Measurements from ENCODE around the gene HTR3A.

The HTR3A gene

GRCh38 chr11:113982306-113982705, 7.4 kb downstream of the HTR3A start:
- no peak overlapping the region for H3K27ac ChIP-seq
- in situ Hi-C loops (cut with HindIII; ENCODE audit: low pct_ligation_motif_present, low sequenced_read_pairs) = no loop called here
- DNase-seq = no peak
- H3K4me3 ChIP-seq (ENCODE audit: low read depth, low read length) = no peak overlapping the region
- TF ChIP-seq CTCF (IDR thresholded peaks at IDR 0.05; ENCODE audit: low read depth, low read length, missing control alignments) = no peak
- no peaks in the 10 kb centered on the region for H3K36me3 ChIP-seq (replicated peaks)
- no peaks in the 10 kb centered on the region for H3K27me3 ChIP-seq (replicated peaks)

DNA sequence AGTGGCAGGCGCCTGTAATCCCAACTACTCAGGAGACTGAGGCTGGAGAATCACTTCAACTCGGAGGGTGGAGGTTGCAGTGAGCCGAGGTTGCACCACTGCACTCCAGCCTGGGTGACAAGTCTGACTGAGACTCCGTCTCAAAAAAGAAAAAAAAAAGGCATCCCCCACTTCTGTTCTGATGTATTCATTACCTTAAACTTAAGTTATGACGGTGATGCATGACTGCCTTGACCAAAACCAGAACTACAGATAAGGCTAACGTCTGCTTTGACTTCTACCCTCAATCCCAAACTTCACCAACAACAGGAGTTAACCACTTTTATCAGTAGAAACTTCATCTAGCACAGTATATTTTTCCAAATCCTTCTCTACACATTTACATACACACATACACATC, 9.9 kb downstream of the HTR3A start:
- no peak overlapping the region for H3K4me3 ChIP-seq (ENCODE audit: low read depth, low read length)
- in situ Hi-C loops (cut with HindIII; ENCODE audit: low pct_ligation_motif_present, low sequenced_read_pairs) = no loop called here
- no peak for DNase-seq
- H3K27me3 ChIP-seq (replicated peaks) = no peaks in the 10 kb centered on the region
- no peak for TF ChIP-seq CTCF (IDR thresholded peaks at IDR 0.05; ENCODE audit: low read depth, low read length, missing control alignments)
- H3K36me3 ChIP-seq (replicated peaks) = no peaks in the 10 kb centered on the region
- H3K27ac ChIP-seq = no peak overlapping the region

DNA sequence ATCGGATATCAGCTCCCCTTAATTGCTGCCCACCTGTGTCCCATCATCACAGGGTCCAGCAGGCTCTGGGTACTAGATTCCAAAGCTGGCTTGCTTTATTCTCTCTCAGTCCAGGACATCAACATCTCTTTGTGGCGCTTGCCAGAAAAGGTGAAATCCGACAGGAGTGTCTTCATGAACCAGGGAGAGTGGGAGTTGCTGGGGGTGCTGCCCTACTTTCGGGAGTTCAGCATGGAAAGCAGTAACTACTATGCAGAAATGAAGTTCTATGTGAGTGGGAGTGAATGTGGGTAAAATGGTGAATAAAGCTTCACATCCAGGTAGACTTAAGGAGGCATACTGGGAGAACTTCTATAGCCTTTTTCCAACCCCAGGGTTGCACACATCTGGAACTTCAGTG, 11.0 kb downstream of the HTR3A start:
- no peaks in the 10 kb centered on the region for H3K27me3 ChIP-seq (replicated peaks)
- no peak overlapping the region for H3K27ac ChIP-seq
- in situ Hi-C loops (cut with HindIII; ENCODE audit: low pct_ligation_motif_present, low sequenced_read_pairs) = no loop called here
- no peak for TF ChIP-seq CTCF (IDR thresholded peaks at IDR 0.05; ENCODE audit: low read depth, low read length, missing control alignments)
- DNase-seq = no peak
- H3K4me3 ChIP-seq (ENCODE audit: low read depth, low read length) = no peak overlapping the region
- H3K36me3 ChIP-seq (replicated peaks) = no peaks in the 10 kb centered on the region

DNA sequence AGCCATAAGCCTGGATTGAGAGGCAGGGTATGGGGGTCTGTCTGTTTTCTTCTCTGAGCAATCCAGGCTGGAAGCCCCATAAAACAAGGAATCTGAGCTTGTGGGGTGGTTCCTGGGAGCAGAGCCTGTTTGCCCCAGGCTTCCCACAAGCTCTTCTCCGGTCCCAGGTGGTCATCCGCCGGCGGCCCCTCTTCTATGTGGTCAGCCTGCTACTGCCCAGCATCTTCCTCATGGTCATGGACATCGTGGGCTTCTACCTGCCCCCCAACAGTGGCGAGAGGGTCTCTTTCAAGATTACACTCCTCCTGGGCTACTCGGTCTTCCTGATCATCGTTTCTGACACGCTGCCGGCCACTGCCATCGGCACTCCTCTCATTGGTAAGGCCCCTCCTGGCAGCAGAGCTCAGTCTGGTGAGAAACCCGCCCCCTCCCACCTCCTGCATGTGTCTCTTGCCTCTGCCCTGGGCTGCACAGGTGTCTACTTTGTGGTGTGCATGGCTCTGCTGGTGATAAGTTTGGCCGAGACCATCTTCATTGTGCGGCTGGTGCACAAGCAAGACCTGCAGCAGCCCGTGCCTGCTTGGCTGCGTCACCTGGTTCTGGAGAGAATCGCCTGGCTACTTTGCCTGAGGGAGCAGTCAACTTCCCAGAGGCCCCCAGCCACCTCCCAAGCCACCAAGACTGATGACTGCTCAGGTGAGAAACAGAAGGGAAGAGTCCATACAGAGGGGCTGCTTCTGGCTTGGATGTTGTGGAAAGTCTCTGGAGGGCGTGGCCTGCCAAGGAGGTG, 11.6 kb downstream of the HTR3A start:
- DNase-seq = no peak
- H3K36me3 ChIP-seq (replicated peaks) = no peaks in the 10 kb centered on the region
- no peak overlapping the region for H3K4me3 ChIP-seq (ENCODE audit: low read depth, low read length)
- in situ Hi-C loops (cut with HindIII; ENCODE audit: low pct_ligation_motif_present, low sequenced_read_pairs) = no loop called here
- no peaks in the 10 kb centered on the region for H3K27me3 ChIP-seq (replicated peaks)
- H3K27ac ChIP-seq = no peak overlapping the region
- TF ChIP-seq CTCF (IDR thresholded peaks at IDR 0.05; ENCODE audit: low read depth, low read length, missing control alignments) = no peak

GRCh38 chr11:113989381-113989780, 14.5 kb downstream of the HTR3A start:
- no peak overlapping the region for H3K27ac ChIP-seq
- H3K27me3 ChIP-seq (replicated peaks) = no peaks in the 10 kb centered on the region
- TF ChIP-seq CTCF (IDR thresholded peaks at IDR 0.05; ENCODE audit: low read depth, low read length, missing control alignments) = no peak
- no peak overlapping the region for H3K4me3 ChIP-seq (ENCODE audit: low read depth, low read length)
- in situ Hi-C loops (cut with HindIII; ENCODE audit: low pct_ligation_motif_present, low sequenced_read_pairs) = no loop called here
- no peak for DNase-seq
- H3K36me3 ChIP-seq (replicated peaks) = no peaks in the 10 kb centered on the region

GRCh38 chr11:113989916-113990315, 15.0 kb downstream of the HTR3A start:
- Histone ChIP-seq H3K27me3 (replicated peaks) (no peaks in the 10 kb centered on the region), H3K4me3 (ENCODE audit: low read depth, low read length) (no peak overlapping the region), H3K27ac (no peak overlapping the region), H3K36me3 (replicated peaks) (no peaks in the 10 kb centered on the region)
- no peak for DNase-seq
- no peak for TF ChIP-seq CTCF (IDR thresholded peaks at IDR 0.05; ENCODE audit: low read depth, low read length, missing control alignments)
- in situ Hi-C loops (cut with HindIII; ENCODE audit: low pct_ligation_motif_present, low sequenced_read_pairs) = no loop called here
